Measurements from ENCODE around the gene SPINK5. TPM values are rescaled to one million over a fixed set of nuclear protein-coding genes. Genes with fewer than 3 reads are reported as not detected.
A peak's percentile ranks its signal among the peaks of the same experiment; 100 is the strongest.

The SPINK5 gene
- polyA plus RNA-seq, 1 experiment = not detected

DNA sequence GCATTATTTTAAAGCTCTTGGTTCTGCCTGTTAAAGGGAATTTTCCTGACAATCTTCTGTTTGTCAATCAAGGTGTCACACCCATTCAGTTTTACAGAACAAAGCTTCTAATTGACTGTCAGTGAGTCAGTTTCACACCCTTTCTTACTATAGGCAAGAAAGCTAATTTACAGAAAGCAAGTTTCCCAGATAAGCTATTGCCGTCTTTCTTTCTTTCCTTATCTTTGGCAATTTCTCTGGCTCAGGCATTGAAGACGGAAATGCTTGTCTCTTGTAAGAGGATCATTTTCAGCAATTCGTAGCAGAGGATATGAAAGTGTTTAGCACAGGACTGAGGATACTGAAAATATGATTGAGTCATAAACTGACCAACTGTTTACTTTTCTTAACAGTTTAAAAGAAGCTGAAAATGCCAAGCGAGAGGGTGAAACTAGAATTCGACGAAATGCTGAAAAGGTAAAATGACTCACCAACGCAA is 27.0 kb downstream of the SPINK5 start:
- TF ChIP-seq, protein P1, sequence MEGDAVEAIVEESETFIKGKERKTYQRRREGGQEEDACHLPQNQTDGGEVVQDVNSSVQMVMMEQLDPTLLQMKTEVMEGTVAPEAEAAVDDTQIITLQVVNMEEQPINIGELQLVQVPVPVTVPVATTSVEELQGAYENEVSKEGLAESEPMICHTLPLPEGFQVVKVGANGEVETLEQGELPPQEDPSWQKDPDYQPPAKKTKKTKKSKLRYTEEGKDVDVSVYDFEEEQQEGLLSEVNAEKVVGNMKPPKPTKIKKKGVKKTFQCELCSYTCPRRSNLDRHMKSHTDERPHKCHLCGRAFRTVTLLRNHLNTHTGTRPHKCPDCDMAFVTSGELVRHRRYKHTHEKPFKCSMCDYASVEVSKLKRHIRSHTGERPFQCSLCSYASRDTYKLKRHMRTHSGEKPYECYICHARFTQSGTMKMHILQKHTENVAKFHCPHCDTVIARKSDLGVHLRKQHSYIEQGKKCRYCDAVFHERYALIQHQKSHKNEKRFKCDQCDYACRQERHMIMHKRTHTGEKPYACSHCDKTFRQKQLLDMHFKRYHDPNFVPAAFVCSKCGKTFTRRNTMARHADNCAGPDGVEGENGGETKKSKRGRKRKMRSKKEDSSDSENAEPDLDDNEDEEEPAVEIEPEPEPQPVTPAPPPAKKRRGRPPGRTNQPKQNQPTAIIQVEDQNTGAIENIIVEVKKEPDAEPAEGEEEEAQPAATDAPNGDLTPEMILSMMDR (IDR thresholded peaks at IDR 0.05; ENCODE audit: insufficient read depth, low read depth, low read length) = no peak
- DNase-seq (ENCODE audit: low read depth) = no peak
- POLR2A ChIA-PET = no interaction called here
- Histone ChIP-seq H3K4me3 (ENCODE audit: low read depth, low read length) (no peak overlapping the region), H3K36me3 (ENCODE audit: control insufficient read depth, insufficient read depth, low read length) (no peaks in the 10 kb centered on the region), H3K27me3 (ENCODE audit: control insufficient read depth, insufficient read depth, low read length) (no peaks in the 10 kb centered on the region)
- CTCF ChIA-PET = no interaction called here

DNA sequence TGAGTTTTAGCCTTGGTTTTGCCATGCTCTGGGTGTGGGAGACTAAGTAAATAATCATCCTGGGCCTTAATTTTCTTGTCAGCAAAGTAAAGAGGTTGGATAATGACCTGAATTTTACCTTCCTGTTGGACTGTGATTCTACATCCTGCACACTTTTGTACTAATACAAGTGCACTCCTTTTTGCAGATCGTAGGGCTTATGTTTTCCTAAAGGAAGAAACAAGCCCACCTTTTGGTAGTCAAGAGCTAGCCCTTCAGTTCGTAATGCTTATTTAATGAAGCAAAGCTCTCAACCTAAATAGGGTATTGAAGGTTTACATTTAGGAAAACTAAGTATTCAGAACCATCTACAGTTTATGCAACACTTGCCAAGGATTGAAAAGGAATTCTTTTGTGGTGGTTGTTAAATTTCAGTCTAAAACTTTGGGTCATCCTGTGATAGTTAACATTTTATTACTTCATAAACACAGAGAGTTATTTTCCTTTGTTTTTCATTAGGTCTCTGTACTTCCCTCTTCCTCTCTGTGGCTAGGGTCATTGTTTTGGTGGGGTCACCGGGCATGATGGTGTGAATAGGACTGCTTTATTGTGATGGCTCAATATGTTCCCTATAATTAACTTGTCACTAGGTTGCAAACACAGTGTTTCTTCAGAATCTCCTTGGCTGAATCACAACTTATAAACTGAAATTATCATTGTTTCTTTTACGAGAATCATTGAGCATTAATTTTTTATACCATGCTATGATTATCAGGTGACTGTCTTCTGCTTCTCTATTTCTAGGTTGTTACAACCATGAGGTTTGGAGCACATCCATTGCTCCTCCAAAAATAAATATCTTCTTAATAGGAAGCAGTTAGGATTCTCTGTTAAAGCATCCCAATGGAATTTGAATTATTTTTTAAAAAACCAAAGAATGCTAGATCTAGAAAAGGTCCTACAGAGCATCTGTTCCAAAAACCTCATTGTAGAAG is 28.5 kb downstream of the SPINK5 start:
- TF ChIP-seq, protein P1 (IDR thresholded peaks at IDR 0.05; ENCODE audit: insufficient read depth, low read depth, low read length) = no peak
- peak; percentile 6 for DNase-seq (ENCODE audit: low read depth)
- Histone ChIP-seq H3K4me3 (ENCODE audit: low read depth, low read length) (no peak overlapping the region), H3K36me3 (ENCODE audit: control insufficient read depth, insufficient read depth, low read length) (no peaks in the 10 kb centered on the region), H3K27me3 (ENCODE audit: control insufficient read depth, insufficient read depth, low read length) (no peaks in the 10 kb centered on the region)
- POLR2A ChIA-PET = no interaction called here
- CTCF ChIA-PET = no interaction called here

DNA sequence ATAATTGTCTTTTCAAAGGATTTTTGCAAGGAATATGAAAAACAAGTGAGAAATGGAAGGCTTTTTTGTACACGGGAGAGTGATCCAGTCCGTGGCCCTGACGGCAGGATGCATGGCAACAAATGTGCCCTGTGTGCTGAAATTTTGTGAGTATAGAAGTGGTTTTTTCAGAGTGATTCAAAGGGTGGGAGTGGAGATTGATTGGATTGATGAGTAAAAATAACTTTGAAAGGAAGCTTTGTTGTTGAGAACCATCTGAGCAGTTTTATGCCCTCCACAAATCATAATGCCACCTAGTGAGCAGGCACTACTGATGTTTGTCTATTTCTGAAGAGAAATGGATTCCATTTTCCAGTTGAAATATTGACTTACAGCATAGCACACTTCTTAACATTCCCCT is 30.6 kb downstream of the SPINK5 start:
- TF ChIP-seq, protein P1 (IDR thresholded peaks at IDR 0.05; ENCODE audit: insufficient read depth, low read depth, low read length) = no peak
- Histone ChIP-seq H3K27me3 (ENCODE audit: control insufficient read depth, insufficient read depth, low read length) (no peaks in the 10 kb centered on the region), H3K4me3 (ENCODE audit: low read depth, low read length) (no peak overlapping the region), H3K36me3 (ENCODE audit: control insufficient read depth, insufficient read depth, low read length) (no peaks in the 10 kb centered on the region)
- DNase-seq (ENCODE audit: low read depth) = no peak
- ChIA-PET POLR2A (no interaction called here), CTCF (no interaction called here)

DNA sequence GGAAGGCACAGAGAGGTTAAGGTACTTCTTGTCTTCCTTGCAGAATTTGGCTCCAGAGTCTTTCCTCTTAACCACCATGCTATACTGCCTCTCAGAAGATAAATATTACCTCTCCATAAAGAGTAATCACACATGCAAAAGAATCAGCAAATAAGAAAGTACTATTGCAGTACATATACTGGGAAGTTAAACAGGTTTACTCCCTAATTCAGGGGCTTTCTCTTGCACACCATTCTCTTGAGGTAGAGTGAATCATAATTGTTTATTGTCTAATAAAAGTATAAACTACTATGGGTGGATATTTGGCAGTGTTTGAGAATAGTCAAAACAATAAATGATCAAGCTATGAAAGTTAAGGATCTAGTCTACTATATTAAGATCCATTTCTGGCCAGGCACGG is 40.4 kb downstream of the SPINK5 start:
- POLR2A ChIA-PET = no interaction called here

DNA sequence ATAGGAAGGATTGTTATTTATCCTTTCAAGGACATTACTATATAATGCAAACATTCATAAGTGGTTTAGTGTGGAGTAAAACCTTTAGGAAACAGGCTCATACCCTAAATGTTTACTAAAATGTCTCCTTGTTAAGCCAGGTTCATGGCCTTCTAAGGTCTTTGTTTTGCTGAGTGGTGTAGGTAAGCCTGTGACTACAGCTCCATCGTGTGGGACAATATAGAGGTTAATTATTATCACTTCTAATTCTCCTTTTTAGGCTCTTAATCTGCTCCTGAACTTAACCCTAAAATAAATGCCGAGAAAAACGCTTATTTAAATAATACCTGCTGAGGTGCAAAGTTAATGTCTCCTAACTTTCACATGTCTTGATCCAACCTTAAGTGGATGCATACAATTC is 43.8 kb downstream of the SPINK5 start:
- H3K36me3 ChIP-seq (ENCODE audit: control insufficient read depth, insufficient read depth, low read length) = no peaks in the 10 kb centered on the region
- no peaks in the 10 kb centered on the region for H3K27me3 ChIP-seq (ENCODE audit: control insufficient read depth, insufficient read depth, low read length)
- ChIA-PET POLR2A (no interaction called here), CTCF (no interaction called here)
- H3K4me3 ChIP-seq (ENCODE audit: low read depth, low read length) = no peak overlapping the region
- TF ChIP-seq, protein P1 (IDR thresholded peaks at IDR 0.05; ENCODE audit: insufficient read depth, low read depth, low read length) = no peak
- DNase-seq (ENCODE audit: low read depth) = no peak

More for the DNA sequence above, 40.4 kb downstream of the SPINK5 start:
- DNase-seq (ENCODE audit: low read depth) = no peak
- TF ChIP-seq, protein P1 (IDR thresholded peaks at IDR 0.05; ENCODE audit: insufficient read depth, low read depth, low read length) = no peak
- CTCF ChIA-PET = no interaction called here
- H3K27me3 ChIP-seq (ENCODE audit: control insufficient read depth, insufficient read depth, low read length) = no peaks in the 10 kb centered on the region
- H3K36me3 ChIP-seq (ENCODE audit: control insufficient read depth, insufficient read depth, low read length) = no peaks in the 10 kb centered on the region
- no peak overlapping the region for H3K4me3 ChIP-seq (ENCODE audit: low read depth, low read length)
